ACC112 (cell line): Measurements from ENCODE around the gene KLHL29.

Experiments
- H2AFZ ChIP-seq: fragments of 200-600 bp; sonication (generic); one replicate; pipeline ENCODE4 v1.6.0; 2017; ENCODE audit warnings: antibody characterized with exemption, low read length; ENCODE audit not compliant: unreplicated experiment
- H3K27ac ChIP-seq: fragments of 200-600 bp; sonication (generic); 2 replicates; pipeline ENCODE4 v1.5.1; 2014; ENCODE audit warnings: low read depth, mild to moderate bottlenecking, antibody characterized with exemption, low read length, moderate library complexity
- H3K27me3 ChIP-seq: fragments of 200-600 bp; sonication (generic); 2 replicates; pipeline ENCODE4 v1.6.1; 2014; ENCODE audit warnings: mild to moderate bottlenecking, antibody characterized with exemption, low read length, moderate library complexity, mixed read lengths; ENCODE audit not compliant: insufficient read depth
- H3K36me3 ChIP-seq: fragments of 200-600 bp; sonication (generic); 2 replicates; pipeline ENCODE4 v1.6.1; 2016; ENCODE audit warnings: mild to moderate bottlenecking, antibody characterized with exemption, low read length, moderate library complexity, mixed read lengths; ENCODE audit not compliant: insufficient read depth
- H3K4me1 ChIP-seq: fragments of 200-600 bp; sonication (generic); one replicate; pipeline ENCODE4 v1.6.1; 2016; ENCODE audit warnings: low read length, mixed read lengths; ENCODE audit not compliant: insufficient read depth, unreplicated experiment, control insufficient read depth
- H3K4me3 ChIP-seq: fragments of 200-600 bp; sonication (generic); 2 replicates; pipeline ENCODE4 v1.5.1; 2014; ENCODE audit warnings: mild to moderate bottlenecking, low read depth, low read length
- H3K79me2 ChIP-seq: fragments of 200-600 bp; sonication (generic); one replicate; pipeline ENCODE4 v1.6.0; 2016; ENCODE audit warnings: low read length; ENCODE audit not compliant: control insufficient read depth, unreplicated experiment, insufficient read depth

KLHL29 gene

GRCh38 chr2:23475473-23475872 lies 90.5 kb downstream of the KLHL29 start:
- Histone ChIP-seq H3K27ac (no peak overlapping the region), H3K4me3 (no peak overlapping the region), H2AFZ (no peak overlapping the region), H3K36me3 (no peaks in the 10 kb centered on the region), H3K27me3 (no peaks in the 10 kb centered on the region), H3K4me1 (peaks cover 3% of the 10 kb centered on the region), H3K79me2 (peaks cover 4% of the 10 kb centered on the region)

DNA sequence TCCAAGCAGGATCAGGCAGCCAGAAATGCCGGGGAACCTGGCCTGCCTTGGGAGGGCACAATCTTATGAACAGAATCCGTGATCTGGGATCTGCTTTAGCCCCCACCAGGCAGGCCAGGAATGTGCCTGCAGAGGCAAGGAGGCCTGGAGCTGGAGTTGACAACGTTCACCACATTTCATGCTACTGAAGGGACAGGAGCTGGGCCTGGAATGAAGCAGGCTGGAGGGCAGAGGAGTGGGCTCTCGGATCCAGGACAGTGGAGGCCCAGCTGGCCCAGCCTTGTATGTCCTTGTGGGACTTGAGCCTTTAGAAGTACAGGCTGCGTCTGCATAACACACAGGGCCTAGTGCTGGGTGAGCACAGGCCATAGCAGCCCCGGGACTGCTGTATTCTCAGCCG lies 91.8 kb downstream of the KLHL29 start:
- no peaks in the 10 kb centered on the region for H3K36me3 ChIP-seq
- H3K4me1 ChIP-seq = peaks cover 12% of the 10 kb centered on the region
- no peak overlapping the region for H2AFZ ChIP-seq
- peaks cover 4% of the 10 kb centered on the region for H3K79me2 ChIP-seq
- H3K27ac ChIP-seq = no peak overlapping the region
- H3K4me3 ChIP-seq = no peak overlapping the region
- H3K27me3 ChIP-seq = no peaks in the 10 kb centered on the region

- H3K27ac ChIP-seq = no peak overlapping the region
- no peaks in the 10 kb centered on the region for H3K27me3 ChIP-seq
Observed at GRCh38 chr2:23477392-23477791, 92.4 kb downstream of the KLHL29 start.

DNA sequence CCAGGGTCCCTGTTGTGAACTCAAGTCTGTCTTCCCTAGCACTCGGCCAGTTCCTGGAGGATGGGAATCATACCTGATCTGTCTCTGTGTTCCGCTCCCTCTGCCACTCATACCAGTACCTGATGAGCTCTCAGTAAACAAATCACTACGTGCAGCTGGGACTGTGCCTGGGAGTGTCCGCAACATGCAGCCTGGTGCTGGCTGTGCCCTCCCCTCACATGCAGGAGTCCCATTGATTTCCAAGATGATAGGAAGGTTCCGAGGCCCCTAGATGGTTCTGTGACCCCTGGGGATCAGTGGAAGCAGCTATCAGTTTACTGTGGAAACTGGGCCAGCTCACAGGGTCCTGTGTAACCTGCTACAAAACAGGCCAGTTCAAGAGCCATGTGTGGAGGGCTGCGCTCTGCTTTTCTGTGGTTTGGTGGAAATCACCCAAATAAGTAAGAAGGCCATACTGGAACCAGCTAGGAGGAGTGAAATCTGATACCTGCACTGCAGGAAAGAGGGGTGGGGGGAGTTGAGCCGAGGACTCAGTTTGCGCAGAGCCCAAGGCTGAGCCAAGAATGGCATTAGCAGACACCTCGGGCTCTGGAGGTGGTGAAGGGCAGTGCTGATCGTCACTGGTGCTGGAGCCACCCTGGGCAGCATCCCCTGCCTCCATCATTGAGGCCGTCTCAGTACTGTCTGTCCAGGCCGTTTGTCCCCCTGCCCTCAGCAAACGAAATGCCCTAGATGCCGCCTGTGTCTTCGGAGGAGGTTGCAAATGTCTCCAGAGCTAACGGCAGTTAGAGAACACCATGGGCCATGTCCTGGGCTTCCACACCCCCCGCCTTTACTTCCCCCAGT lies 93.3 kb downstream of the KLHL29 start:
- Histone ChIP-seq H3K79me2 (no peaks in the 10 kb centered on the region), H3K36me3 (no peaks in the 10 kb centered on the region), H3K4me1 (peaks cover 12% of the 10 kb centered on the region), H3K27ac (no peak overlapping the region), H3K27me3 (no peaks in the 10 kb centered on the region), H3K4me3 (no peak overlapping the region), H2AFZ (no peak overlapping the region)

More at GRCh38 chr2:23477392-23477791, 92.4 kb downstream of the KLHL29 start:
- Histone ChIP-seq H2AFZ (no peak overlapping the region), H3K79me2 (peaks cover 4% of the 10 kb centered on the region), H3K36me3 (no peaks in the 10 kb centered on the region), H3K4me3 (no peak overlapping the region), H3K4me1 (peaks cover 12% of the 10 kb centered on the region)

DNA sequence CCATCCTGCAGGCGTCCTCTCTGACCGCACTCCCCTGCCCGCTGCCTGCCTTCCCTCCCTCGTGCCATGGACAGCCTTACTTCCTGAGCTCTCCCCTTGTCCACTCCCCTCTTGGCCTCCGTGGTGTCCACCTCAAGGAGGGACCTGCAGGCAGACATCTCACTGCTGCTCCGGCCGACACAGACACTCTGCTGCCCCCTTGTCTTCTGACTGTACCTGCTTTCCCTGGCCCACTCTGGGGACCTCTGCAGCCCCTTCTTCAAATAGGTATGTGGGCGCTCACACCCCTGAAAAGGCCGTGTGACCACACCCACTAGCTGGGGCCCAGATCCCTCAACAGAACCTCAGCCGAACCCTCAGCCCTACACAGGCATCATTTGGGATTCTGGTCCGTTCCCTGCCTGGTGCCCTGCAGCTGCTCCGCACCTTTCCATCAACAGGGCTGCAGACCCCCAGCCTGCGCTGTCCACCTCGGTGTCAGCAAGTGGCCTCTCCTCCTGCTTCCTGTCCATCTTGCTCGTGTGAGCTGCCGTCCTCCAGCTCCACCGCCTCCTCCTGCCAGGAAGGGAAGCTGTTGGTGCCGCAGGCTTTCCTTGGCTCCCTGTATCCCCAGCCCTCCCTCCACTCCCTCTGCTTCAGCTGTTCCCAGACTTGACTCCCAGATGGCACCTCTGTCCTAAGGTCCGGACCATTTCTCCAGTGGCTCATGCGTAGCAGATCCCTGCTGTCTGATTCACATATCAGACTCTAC lies 94.1 kb downstream of the KLHL29 start:
- Histone ChIP-seq H3K36me3 (no peaks in the 10 kb centered on the region), H3K4me3 (no peak overlapping the region), H3K27me3 (no peaks in the 10 kb centered on the region)

GRCh38 chr2:23480957-23481797 lies 96.2 kb downstream of the KLHL29 start:
- Histone ChIP-seq H3K4me1 (peaks cover 12% of the 10 kb centered on the region), H3K4me3 (no peak overlapping the region), H3K79me2 (no peaks in the 10 kb centered on the region), H2AFZ (no peak overlapping the region), H3K36me3 (no peaks in the 10 kb centered on the region), H3K27ac (0 out of 2 replicates have a peak overlapping the region, but pooled peaks have one; percentile 7), H3K27me3 (no peaks in the 10 kb centered on the region)

More for the DNA sequence above, 94.1 kb downstream of the KLHL29 start:
- Histone ChIP-seq H2AFZ (no peak overlapping the region), H3K27ac (no peak overlapping the region), H3K79me2 (no peaks in the 10 kb centered on the region), H3K4me1 (peaks cover 12% of the 10 kb centered on the region)

- Histone ChIP-seq H3K36me3 (no peaks in the 10 kb centered on the region), H3K4me3 (no peak overlapping the region), H3K79me2 (no peaks in the 10 kb centered on the region), H2AFZ (no peak overlapping the region), H3K27me3 (no peaks in the 10 kb centered on the region), H3K27ac (no peak overlapping the region), H3K4me1 (peaks cover 12% of the 10 kb centered on the region)
Observed at GRCh38 chr2:23482188-23482587, 97.2 kb downstream of the KLHL29 start.

GRCh38 chr2:23482607-23483006 lies 97.6 kb downstream of the KLHL29 start:
- H3K79me2 ChIP-seq = no peaks in the 10 kb centered on the region
- H3K36me3 ChIP-seq = no peaks in the 10 kb centered on the region
- no peak overlapping the region for H3K27ac ChIP-seq
- peaks cover 12% of the 10 kb centered on the region for H3K4me1 ChIP-seq
- no peak overlapping the region for H2AFZ ChIP-seq
- no peaks in the 10 kb centered on the region for H3K27me3 ChIP-seq
- no peak overlapping the region for H3K4me3 ChIP-seq

- Histone ChIP-seq H3K79me2 (no peaks in the 10 kb centered on the region), H3K27ac (no peak overlapping the region), H3K27me3 (no peaks in the 10 kb centered on the region), H2AFZ (no peak overlapping the region), H3K4me3 (no peak overlapping the region), H3K4me1 (peaks cover 12% of the 10 kb centered on the region), H3K36me3 (no peaks in the 10 kb centered on the region)
Observed at GRCh38 chr2:23483791-23484190, 98.8 kb downstream of the KLHL29 start.

GRCh38 chr2:23484275-23484674 lies 99.3 kb downstream of the KLHL29 start:
- no peaks in the 10 kb centered on the region for H3K79me2 ChIP-seq
- H3K4me3 ChIP-seq = no peak overlapping the region
- no peak overlapping the region for H3K27ac ChIP-seq
- H3K27me3 ChIP-seq = no peaks in the 10 kb centered on the region
- no peak overlapping the region for H2AFZ ChIP-seq
- H3K36me3 ChIP-seq = no peaks in the 10 kb centered on the region
- H3K4me1 ChIP-seq = peaks cover 12% of the 10 kb centered on the region
